Endothelial cell of hepatic sinusoid (primary cell): ENCODE data around the gene PRB2.
"Not testable (repeated sequence)": the region's sequence is repeated elsewhere in the genome, so short reads cannot be mapped to it uniquely, and the experiment has no call there.

Experiments used
- in situ Hi-C: cut with HindIII; loops from 2 replicates; pipeline ENCODE4 v1.10.0; 2017; ENCODE audit warnings: low sequenced_read_pairs

PRB2 gene

DNA sequence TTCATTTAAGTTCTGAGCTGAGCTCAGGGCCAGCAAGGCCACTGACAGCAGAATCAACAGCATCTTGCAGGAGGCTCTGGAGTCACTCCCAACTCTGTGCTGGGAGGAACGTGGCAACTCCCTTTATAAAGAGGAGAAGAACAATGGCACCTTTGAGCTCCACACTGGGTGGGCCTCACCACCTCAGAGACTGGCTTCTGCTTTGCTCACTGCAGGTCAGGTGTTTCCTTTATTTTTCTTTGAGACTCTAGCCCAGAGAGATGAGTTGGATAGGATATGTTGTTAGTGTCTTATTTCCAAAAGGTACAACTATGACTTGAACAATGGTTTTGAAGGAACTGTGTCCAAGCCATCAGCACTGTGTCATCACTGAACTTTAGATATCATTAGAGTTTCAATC, at the start of gene PRB2:
Gene PRB2, minus strand, starts transcription at position 101 of the 400 bp plus-strand sequence. Its CDS starts 38 bp downstream, at position 63.
- in situ Hi-C loops: not testable (repeated sequence)

DNA sequence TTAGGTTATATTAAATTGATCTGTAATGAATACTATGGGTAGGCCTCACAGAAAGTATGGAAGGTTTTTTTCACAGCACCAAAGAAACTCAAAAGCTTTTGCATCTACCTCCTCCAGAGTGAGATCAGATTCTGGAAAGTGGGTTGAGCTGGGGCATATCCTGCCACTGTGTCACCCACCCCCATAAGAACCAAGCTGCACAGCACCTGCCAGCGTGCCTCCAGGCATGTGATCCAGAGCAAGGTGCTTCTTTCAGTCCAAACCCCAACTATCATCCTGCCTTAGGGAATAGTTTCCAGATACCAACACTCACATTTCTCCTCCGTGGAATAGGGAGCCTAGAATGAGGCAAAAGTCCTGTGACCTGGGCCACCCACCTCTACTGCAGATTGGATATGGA, 42.6 kb upstream of the PRB2 start:
- in situ Hi-C loops: no loop called here

DNA sequence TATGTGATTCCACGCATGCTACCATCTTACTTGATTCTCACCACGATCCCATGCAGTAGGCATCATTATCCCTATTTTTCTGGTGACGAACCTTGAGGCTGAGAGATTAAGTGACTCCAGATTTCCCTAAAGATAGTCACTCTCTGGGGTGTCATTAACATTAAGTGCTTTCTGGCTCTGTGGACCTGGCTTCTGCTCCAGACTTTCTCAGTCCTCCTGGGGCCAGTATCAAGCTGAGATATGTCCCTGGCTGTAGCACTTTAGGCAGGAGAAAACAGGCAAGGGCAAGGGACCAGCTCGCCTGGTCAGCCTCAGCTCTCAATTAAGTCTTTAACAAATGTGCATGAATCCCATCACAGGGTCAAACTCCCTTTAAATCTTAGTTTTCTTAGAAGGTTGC, 38.3 kb upstream of the PRB2 start:
- in situ Hi-C loops: no loop called here

- in situ Hi-C loops: no loop called here
These were observed 36.1 kb upstream of the PRB2 start for GRCh38 chr12:11431486-11431885.

DNA sequence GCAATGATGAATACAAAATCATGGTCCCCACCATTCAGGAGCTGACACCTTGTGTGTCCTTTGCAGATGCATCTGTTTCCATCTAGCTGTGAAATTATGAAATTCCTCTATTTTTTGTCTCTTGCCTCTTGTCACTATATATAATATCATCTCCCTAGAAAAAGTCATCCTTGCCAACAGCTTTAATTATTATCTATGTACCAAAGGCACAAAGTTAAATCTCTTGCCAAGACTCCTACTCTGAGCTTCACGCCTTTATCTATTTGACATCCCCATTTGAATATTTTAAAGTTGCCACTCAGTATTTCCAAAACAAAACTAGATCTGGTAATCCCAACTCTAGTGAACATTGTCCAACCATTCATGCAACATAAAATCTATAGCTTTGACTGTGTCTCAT, 32.0 kb upstream of the PRB2 start:
- in situ Hi-C loops: no loop called here

- in situ Hi-C loops: no loop called here
These were observed 17.4 kb upstream of the PRB2 start for GRCh38 chr12:11412731-11413130.

GRCh38 chr12:11408096-11408495, 12.7 kb upstream of the PRB2 start:
- in situ Hi-C loops: no loop called here

DNA sequence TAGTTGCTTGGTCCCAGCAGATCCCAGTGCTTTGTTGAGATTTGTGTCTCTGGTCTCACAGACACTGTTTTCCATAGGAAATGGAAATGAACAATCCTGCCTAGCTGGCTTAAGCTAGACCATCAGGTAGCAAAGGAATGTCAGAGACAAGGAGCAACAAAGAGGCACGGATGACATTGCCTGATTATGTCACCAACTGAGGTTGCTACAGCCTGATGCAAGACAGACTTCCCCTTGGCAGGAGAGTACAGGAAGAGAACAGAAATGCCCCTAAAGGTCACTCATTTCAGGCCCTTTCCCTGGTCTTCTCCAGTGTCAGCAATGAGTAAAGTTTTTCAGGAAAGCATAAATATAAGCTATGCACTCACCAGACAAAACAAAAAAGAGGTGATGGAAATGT, 2.0 kb upstream of the PRB2 start:
- in situ Hi-C loops: no loop called here

DNA sequence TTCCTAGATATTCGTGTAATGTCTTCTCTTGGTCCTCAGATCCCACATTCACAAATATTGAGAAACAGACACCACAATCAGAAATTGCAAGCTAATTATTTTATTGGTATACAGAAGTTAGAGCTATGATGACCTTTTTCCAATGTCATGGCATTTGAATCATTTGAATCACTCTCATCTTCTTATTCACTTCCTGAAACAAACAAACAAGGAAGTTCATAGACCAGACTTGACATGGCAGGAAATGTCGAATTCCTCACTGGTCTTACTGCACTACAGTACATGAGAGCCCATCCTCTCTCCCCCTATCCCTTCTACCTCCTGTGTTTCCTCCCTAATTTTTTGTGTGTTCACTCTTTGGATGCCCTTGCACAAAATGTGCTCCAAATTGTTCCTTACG, 3.9 kb downstream of the PRB2 start:
- in situ Hi-C loops: not testable (repeated sequence)

GRCh38 chr12:11377420-11377819, 17.9 kb downstream of the PRB2 start:
- in situ Hi-C loops: not testable (repeated sequence)

DNA sequence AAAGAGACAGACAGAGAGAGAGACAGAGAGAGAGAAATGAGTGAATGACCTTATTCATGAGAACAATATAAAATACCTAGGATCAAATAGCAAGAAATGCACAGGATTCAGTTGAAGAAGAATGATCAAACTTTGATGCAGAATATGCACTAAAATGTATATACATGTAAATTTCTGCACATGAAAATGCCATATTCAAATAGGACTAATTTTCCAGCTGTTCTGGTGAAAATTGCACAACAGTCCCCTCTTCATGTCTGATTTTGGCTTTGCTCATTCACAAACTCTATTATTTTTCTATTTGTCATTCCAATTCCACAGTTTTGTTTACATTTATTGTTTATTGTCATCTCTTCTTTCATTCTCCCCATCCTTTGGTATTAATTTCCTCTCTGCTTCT, 34.2 kb downstream of the PRB2 start:
- in situ Hi-C loops: no loop called here

DNA sequence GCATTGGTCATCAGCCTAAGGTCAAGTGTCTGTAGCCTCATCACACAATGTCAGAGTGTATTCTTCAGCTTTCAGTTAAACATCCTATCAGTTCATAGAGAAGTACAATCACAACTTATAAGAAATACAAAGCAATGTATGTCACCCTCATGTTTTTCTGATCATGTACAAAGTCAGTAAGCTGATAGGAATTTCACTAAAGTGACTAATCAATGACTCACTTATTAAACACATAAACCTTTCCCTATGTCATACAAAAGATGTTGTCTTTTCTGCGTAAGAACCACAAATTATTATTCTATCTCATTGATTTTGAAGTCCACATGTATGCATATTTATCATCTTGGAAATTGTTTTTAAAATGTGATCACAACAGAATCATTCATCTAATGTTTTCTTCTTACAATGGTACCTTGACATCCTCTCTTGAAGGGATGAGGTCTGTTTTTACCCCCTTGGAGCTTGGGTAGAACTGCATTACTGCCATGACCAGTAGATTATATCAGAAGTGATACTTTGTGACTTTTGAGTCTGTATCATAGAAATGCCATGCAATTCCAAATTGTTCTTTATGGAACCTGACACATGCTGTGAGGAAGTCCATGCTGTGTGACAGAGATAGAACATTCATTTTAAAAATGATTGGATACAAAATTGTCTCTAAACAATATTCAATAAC, 35.0 kb downstream of the PRB2 start:
- in situ Hi-C loops: not testable (repeated sequence)

DNA sequence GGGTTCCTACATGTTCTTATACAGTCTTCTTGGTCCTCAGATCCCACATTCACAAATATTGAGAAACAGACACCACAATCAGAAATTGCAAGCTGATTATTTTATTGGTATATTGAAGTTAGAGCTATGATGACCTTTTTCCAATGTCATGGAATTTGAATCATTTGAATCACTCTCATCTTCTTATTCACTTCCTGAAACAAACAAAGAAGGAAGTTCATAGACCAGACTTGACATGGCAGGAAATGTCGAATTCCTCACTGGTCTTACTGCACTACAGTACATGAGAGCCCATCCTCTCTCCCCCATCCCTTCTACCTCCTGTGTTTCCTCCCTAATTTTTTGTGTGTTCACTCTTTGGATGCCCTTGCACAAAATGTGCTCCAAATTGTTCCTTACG, 43.6 kb downstream of the PRB2 start:
- in situ Hi-C loops: not testable (repeated sequence)

DNA sequence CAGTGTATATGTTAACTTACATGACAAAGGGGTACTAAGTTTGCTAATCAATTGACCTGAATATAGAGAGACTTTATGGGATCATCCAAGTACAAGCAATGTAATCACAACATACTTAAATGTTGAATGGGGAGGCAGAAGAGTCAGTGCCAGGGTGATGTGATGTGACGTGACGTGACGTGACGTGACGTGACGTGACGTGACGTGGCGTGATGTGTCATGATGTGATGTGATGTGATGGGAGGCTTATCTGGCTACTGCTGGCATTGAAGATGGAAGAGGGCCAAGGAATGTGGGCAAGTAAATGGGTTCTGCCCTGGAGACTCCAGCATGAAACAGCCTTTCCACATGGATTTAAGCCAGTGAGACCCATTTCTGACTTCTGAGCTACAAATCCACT, 46.9 kb downstream of the PRB2 start:
- in situ Hi-C loops: no loop called here

DNA sequence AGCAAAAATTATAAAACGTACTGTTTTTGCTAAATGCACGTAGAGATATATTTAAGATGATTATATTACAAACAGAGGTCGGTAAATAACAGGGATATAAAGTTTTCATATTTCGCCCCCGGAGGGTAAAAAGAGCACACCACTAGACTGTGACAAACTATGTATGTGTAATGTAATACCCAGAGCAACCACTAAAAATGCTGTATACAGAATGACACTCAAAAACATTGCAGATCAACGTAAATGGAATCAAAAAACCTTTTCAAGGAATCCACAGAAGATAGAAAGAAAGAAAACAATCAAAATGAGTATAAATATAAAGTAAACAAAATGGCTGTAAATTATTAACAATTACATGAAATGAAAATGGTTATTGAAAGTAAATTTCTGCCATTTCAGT, 47.6 kb downstream of the PRB2 start:
- in situ Hi-C loops: no loop called here

DNA sequence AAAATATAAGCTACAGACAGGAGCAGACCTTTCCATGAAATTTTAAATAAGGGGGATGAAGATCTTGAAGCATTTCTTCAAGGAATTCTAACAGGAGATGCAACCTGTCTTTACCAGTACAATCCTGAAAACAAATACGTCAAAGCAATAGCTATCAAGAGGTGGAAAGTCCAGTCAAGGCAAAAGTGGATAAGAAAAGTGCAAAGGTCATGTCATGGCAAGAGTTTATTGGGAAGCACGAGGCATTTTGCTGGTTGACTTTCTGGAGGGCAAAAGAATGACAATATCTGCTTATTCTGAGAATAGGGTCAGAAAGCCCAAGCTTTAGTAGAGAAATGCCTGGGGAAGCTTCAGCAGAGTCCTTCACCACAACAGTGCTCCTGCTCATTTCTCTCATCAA, 50.9 kb downstream of the PRB2 start:
- in situ Hi-C loops: no loop called here
